Midbrain (tissue), 1 donor: ENCODE measurements around the gene GAS2L1.
"Not testable (repeated sequence)": the region's sequence is repeated elsewhere in the genome, so short reads cannot be mapped to it uniquely, and the experiment has no call there.

Experiments
- DNase-seq: peaks from one replicate; lab custom pipeline; 2025; lab: John Stamatoyannopoulos, UW

The GAS2L1 gene

GRCh38 chr22:29342177-29342576 is 35.7 kb downstream of the GAS2L1 start:
- no peak for DNase-seq

DNA sequence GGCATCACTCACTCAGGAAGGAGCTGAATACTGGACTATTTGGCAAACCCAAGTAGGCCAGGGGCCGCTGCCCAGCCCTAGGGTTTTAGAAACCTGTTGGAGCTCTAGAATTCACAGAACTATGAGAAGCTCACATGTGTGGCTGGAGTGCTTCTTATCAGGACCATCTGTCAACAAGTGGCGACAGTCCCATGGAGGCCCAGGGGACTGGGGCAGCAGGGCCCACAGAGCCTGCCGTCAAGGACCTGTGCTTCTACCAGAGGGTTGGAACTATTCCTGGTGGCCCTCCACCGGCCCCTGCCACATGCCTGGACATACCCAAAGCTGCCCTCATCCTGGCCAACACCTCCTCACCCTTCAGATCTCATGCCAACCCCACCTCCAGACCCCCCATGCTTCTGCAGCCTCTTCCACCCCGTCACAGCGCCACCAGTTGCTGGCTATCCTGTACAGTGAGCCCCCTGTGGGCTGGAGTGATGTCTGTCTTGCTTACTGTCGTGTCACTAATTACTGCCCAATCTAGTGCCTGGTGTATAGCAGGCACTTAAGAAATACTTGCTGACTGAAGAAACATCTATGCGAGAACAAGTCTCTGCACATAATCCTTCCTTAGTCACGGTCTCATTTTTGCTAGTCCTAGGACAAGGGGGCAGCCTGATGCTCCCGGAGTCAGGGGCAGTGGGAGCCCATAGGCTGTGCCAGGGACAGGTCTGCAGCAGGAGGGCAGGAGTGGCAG is 36.3 kb downstream of the GAS2L1 start:
- DNase-seq, result peak; percentile 8

- DNase-seq, result peak; percentile 39
These were observed 36.9 kb downstream of the GAS2L1 start for GRCh38 chr22:29343313-29343805.

GRCh38 chr22:29344137-29344536 is 37.7 kb downstream of the GAS2L1 start:
- DNase-seq, result peak; percentile 53

DNA sequence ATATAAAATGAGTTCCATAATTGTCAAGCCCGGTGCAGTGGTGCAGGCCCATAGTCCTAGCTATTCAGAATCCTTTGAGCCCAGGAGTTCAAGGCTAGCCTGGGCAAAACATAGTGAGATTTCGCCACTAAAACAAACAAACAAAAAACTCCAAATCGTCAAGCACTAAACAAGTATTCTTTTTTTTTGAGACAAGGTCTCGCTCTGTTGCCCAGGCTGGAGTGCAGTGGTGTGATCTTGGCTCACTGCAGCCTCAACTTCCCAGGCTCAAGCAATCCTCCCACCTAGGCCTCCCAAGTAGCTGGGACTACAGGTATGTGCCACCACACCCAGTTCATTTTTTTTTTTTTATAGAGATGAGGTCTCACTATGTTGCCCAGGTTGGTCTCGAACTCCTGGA is 38.4 kb downstream of the GAS2L1 start:
- DNase-seq, result not testable (repeated sequence)

GRCh38 chr22:29345932-29346331 is 39.5 kb downstream of the GAS2L1 start:
- DNase-seq, result peak; percentile 52

DNA sequence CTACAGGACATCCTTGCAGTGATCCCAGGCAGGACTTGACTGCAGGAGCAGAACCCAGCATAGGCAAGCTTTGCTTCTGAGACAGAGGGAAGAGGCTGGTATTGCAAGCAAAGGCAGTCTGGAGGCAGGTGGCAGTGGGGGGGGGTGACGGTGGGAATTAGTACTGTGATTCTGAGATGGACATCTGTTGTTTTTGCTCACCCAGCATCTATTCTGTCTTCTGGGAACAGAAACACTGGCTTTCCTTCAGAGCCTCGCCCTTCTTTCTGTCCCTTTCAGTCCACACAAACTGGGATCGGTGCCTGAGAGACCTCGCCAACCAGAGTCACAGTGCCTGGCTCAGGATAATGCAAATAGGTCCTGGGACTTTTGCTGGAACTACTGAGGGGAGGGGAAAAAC is 40.2 kb downstream of the GAS2L1 start:
- DNase-seq, result peak; percentile 79

DNA sequence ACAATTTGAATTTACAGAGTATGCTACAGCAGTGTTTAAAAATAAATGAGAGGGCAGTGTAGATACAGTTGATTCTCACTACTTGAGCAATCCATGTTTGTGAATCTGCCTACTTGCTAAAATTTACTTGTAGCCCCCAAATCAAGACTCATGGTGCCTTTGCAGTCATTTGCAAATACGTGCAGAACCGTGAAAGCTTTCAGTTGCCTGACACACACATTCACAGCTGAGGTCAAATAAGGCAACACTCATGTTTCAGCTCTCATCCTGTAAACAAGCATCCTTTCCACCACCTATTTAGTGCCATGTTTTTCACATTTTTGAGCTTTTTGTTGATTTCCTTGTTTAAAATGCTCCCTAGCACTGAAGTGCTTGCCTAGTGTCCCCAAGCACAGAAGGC is 41.6 kb downstream of the GAS2L1 start:
- DNase-seq, result no peak

DNA sequence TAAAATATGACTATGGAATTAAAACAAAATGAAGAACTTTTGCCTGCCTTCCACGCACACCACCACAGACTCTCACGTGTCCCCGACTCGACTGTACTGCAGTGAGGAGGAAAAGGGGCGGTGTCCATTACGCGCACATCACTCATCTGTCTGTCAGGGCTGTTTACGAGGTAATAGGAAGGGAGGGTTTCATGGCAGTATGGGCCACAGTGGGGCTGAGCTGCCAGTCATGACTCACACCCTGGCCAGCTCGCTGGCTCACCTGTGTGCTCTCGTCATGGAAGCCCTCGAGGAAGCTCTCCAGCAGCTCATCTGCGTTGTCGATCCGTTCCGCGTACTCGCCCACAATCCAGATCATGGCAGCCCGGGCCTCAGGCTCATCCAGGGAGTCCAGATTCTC is 42.5 kb downstream of the GAS2L1 start:
- no peak for DNase-seq

- DNase-seq, result no peak
These were observed 44.6 kb downstream of the GAS2L1 start for GRCh38 chr22:29351042-29351441.

- no peak for DNase-seq
These were observed 45.4 kb downstream of the GAS2L1 start for GRCh38 chr22:29351891-29352290.

DNA sequence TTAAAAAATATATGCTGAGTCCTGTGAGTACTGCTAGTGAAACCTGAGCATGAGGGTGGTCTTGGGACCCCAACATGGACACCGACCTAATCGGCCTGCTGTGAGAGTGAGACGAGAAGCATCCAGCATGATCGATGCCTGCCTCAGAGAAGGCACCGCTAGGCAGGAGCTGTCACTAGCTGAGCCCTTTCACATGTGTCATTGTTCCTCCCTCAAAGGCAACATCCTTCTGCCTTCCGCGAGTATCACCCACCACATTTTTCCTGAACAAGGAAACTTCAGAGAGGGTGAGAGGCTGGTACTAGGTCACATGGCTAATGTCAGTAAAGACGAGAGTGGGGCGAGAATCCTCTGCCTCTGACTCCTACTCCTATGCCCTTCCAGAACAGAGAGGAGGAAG is 46.3 kb downstream of the GAS2L1 start:
- DNase-seq, result no peak

- no peak for DNase-seq
These were observed 46.8 kb downstream of the GAS2L1 start for GRCh38 chr22:29353286-29353685.

GRCh38 chr22:29353860-29354259 is 47.4 kb downstream of the GAS2L1 start:
- DNase-seq, result no peak

DNA sequence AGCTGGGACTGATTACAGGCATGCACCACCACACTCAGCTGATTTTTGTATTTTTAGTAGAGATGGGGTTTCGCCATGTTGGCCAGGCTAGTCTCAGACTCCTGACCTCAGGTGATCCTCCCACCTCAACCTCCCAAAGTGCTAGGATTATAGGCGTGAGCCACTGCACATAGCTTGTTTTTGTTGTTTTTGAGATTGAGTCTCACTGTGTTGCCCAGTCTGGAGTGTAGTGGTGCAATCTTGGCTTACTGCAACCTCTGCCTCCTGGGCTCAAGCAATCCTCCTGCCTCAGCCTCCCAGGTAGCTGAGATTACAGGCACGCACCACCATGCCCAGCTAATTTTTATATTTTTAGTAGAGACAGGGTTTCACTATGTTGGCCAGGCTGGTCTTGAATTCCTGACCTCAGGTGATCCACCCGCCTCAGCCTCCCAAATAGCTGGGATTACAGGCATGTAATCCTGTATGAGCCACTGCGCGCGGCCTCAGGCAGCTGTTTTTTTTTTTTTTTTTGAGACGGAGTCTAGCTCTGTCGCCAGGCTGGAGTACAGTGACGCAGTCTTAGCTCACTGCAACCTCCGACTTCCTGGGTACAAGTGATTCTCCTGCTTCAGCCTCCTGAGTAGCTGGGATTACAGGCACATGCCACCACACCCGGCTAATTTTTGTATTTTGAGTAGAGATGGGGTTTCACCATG is 50.9 kb downstream of the GAS2L1 start:
- DNase-seq, result not testable (repeated sequence)

DNA sequence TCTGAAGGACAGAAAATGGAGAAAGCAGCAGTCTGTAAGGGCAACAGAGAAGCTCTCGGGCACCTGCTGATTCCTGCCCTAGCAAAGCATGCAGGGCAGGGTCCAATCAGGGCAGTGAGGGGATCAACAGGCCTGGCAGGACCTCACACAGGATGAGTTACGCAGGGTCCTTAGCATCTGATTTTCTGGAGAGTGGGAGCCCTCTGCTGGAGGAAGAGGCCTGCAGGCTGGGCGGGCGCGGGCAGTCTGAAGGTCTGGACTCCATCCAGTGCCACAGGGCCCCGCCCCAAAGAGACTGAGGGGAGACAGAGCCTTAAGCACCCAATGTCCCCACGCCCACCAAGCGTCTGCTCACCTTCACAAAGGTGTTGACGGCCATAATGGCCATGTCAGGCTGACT is 53.0 kb downstream of the GAS2L1 start:
- DNase-seq, result peak; percentile 58
